GM12872 (cell line): ENCODE measurements around the gene TMEM59.

Source experiments
- TF ChIP-seq, protein P1 (sequence below): IDR thresholded peaks from 3 replicates; pipeline ENCODE4 v1.5.1; 2011; ENCODE audit warnings: low read depth, mild to moderate bottlenecking, low read length, moderate library complexity; ENCODE audit not compliant: insufficient read depth

Gene TMEM59

DNA sequence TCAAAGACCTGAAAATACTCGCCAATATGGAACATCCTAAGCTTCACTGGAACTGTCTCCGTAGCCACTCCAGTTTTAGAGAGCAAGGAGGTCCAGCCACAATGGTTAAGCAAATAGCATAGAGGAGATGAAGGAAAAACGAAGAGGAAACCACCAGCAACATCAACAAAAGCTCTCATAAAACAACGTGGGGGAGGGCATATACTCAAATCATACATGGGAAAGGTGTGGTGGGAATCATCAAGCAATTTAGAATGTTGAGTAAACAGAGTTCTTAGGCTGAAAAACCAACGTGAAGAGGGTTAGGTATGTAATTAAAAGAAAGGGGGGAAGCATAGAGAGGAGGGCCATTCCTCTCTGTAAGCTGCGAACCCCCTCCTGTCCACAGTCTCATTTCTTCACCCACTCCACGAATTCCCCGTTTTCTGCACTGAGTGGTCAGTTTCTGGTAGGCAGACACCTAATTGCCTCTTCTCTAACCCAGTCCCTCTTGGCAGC lies 1.0 kb downstream of the TMEM59 start:
- TF ChIP-seq, protein P1, sequence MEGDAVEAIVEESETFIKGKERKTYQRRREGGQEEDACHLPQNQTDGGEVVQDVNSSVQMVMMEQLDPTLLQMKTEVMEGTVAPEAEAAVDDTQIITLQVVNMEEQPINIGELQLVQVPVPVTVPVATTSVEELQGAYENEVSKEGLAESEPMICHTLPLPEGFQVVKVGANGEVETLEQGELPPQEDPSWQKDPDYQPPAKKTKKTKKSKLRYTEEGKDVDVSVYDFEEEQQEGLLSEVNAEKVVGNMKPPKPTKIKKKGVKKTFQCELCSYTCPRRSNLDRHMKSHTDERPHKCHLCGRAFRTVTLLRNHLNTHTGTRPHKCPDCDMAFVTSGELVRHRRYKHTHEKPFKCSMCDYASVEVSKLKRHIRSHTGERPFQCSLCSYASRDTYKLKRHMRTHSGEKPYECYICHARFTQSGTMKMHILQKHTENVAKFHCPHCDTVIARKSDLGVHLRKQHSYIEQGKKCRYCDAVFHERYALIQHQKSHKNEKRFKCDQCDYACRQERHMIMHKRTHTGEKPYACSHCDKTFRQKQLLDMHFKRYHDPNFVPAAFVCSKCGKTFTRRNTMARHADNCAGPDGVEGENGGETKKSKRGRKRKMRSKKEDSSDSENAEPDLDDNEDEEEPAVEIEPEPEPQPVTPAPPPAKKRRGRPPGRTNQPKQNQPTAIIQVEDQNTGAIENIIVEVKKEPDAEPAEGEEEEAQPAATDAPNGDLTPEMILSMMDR = no peak

DNA sequence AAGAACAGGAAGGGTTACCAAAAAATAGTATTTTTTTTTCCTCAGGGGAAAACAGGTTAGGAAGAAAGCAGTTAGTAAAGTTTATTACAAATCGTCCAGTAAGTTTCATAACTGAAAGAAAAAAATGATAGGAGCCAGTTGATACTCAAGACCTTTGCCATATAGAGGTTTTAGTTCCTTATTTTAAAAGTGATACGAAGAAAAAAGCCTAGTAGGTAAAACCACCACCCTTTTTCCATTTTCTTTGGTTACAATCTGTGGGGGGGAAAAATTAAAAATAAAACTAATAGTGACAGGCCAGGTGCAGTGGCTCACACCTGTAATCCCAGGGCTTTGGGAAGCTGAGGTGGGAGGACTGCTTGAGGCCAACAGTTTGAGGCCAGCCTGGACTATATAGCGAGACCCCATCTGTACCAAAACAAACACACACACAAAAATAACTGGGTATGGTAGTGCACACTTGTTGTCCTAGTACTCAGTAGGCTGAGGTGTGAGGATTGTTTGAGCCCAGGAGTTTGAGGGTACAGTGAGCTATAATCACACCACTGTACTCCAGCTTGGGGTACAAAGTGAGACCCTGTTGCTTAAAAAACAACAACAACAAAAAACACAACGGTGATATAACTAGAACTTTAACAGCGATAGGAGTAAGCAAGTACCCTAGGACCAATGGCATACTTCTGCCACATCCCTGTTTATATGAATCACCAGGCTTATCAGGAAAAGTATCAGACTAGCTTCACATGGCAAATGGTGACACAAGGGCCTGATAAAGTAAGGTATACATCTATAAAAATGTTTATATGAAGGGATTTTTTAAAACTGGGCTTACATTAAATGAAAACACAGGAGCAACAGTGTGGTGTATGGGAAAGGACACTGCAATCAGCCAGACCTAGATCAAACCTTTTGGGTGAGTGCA lies 5.4 kb downstream of the TMEM59 start:
- TF ChIP-seq, protein P1 = no peak

DNA sequence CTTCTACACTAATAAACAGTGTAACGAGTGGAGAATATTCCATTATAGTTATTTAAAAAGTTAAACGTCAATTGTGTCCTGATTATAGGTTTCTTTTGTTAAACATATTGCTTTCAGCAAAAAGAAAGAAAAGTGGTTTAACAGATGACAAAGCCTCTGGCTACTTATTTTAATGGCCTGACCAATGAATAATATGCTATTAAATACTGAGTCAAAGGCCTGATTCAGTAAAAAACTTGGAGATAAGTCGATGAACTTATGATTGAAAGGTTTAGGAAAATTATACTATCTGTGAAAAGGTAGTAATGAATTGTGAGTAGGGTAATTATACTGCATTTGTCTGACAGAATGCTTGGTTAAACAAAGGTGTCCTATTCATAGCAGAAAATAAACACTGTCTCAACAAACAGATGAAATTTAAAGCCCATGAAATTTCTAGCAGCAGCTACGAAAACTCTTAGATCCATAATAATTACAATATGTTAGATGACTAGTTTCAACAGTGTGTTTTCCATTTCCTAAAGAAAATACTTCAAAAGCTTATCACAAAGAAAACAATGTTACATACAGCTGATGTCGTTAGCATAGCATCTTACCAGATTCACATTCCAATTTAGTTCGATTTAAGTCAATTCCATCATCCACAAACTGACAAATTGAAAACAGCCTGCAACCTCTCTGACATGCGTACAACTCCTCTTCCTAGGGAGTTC lies 6.2 kb downstream of the TMEM59 start:
- TF ChIP-seq, protein P1 = no peak

DNA sequence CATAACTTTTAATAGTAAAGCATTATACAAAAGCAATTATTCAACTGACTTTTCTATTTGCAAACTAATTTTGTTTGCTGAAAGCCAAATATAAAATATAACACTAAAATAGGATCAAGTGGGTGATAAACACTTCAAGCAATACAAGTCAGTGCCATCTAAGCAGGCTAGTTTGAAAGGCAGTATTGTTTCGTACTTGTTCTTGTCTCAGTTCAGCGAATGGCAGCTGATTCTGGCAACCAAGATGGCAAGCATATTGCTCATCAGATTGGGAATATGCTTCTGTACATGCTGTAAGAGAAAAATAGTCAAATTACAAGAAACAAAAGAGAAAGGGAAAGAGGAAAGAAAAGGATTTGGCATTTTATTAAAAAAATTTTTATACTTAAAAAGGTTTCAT lies 7.5 kb downstream of the TMEM59 start:
- TF ChIP-seq, protein P1 = no peak

DNA sequence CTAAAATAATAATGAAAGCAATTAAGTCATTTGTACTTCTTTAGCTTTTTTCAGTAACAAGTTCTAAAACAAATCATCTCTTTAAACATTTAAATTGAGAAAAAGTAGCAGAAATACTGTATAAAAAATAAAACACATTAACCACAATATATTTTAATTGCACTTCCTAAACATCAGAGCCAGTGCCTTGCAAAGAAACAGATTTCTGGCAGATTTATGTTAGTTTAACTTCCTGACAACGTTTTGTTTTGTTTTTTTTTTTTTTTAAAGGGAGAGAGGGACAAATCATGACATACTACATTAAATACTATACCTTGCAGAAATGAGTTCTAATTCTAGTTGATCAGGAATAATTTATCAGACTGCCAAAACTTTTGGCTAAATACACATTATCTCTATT lies 11.2 kb downstream of the TMEM59 start:
- TF ChIP-seq, protein P1 = no peak

DNA sequence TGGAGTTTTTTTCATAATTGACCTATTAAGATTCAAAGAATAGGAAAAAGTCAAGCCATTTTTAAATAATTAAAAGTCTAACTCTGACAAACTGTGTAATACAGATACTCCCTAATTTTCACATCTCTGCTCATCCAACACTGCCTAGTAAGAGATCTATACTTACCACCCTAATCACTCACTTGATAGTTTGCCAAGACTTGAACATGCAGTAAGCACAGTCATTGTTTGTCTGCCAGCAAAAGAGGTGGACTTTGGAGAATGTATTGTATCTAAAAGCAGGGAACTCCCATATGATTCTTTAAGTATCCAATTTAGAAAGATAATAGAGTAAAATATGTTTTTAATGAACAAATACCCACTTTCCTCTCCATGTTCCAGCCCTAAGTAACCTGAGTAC lies 15.5 kb downstream of the TMEM59 start:
- TF ChIP-seq, protein P1 = no peak
